Astrocyte (in vitro differentiated cells and primary cell): ENCODE measurements around the gene KIF11. TPM values are rescaled to one million over a fixed set of nuclear protein-coding genes. Genes with fewer than 3 reads are reported as not detected.

ENCODE experiments used
- DNase-seq: peaks from one replicate; pipeline ENCODE4 v3.0.0-alpha.2; 2010; ENCODE audit warnings: low read depth
- FAIRE-seq: peaks from 2 replicates; lab custom pipeline; 2011; peaks lifted over from hg19 to GRCh38; lab: Jason Lieb, UNC
- H2AFZ ChIP-seq: 2 replicates; pipeline ENCODE4 v1.6.0; 2012; ENCODE audit warnings: low read depth, low read length, inconsistent platforms
- H3K27ac ChIP-seq: 2 replicates; pipeline ENCODE4 v1.5.1; 2011; ENCODE audit warnings: low read depth, low read length, inconsistent platforms
- H3K27me3 ChIP-seq: 2 replicates; pipeline ENCODE4 v1.6.0; 2011; ENCODE audit warnings: low read length, inconsistent platforms; ENCODE audit not compliant: insufficient read depth
- H3K36me3 ChIP-seq: 2 replicates; pipeline ENCODE4 v1.5.1; 2011; ENCODE audit warnings: low read length, inconsistent platforms; ENCODE audit not compliant: insufficient read depth
- H3K4me1 ChIP-seq: 2 replicates; pipeline ENCODE4 v1.5.1; 2011; ENCODE audit warnings: low read length, inconsistent platforms; ENCODE audit not compliant: insufficient read depth
- H3K4me2 ChIP-seq: 2 replicates; pipeline ENCODE4 v1.6.0; 2012; ENCODE audit warnings: low read length, inconsistent platforms
- H3K4me3 ChIP-seq: 2 replicates; pipeline ENCODE4 v1.5.1; 2011; ENCODE audit warnings: low read depth, mild to moderate bottlenecking, low read length, inconsistent platforms; ENCODE audit not compliant: insufficient read depth
- H3K79me2 ChIP-seq: 2 replicates; pipeline ENCODE4 v1.6.0; 2012; ENCODE audit warnings: mild to moderate bottlenecking, low read length, inconsistent platforms; ENCODE audit not compliant: insufficient read depth
- H3K9ac ChIP-seq: 2 replicates; pipeline ENCODE4 v1.6.0; 2012; ENCODE audit warnings: mild to moderate bottlenecking, low read length, inconsistent platforms
- H3K9me3 ChIP-seq: 2 replicates; pipeline ENCODE4 v1.5.1; 2012; ENCODE audit warnings: low read depth, mild to moderate bottlenecking, low read length, inconsistent platforms; ENCODE audit not compliant: insufficient read depth
- H4K20me1 ChIP-seq: 2 replicates; pipeline ENCODE4 v1.6.0; 2012; ENCODE audit warnings: low read length, inconsistent platforms; ENCODE audit not compliant: insufficient read depth
- H3K27ac Mint-ChIP-seq: one replicate; pipeline ENCODE4 v1.8.0; 2021; ENCODE audit warnings: mild to moderate bottlenecking, mixed read lengths; ENCODE audit not compliant: unreplicated experiment
- H3K27me3 Mint-ChIP-seq: one replicate; pipeline ENCODE4 v1.8.0; 2021; ENCODE audit warnings: low read depth, mixed read lengths; ENCODE audit not compliant: unreplicated experiment
- H3K36me3 Mint-ChIP-seq: one replicate; pipeline ENCODE4 v1.8.0; 2021; ENCODE audit warnings: low read depth, mixed read lengths; ENCODE audit not compliant: unreplicated experiment
- H3K4me1 Mint-ChIP-seq: one replicate; pipeline ENCODE4 v1.8.0; 2021; ENCODE audit warnings: low read depth, mixed read lengths; ENCODE audit not compliant: unreplicated experiment
- H3K4me3 Mint-ChIP-seq: one replicate; pipeline ENCODE4 v1.8.0; 2021; ENCODE audit warnings: mild to moderate bottlenecking, moderate library complexity, mixed read lengths; ENCODE audit not compliant: unreplicated experiment
- H3K9me3 Mint-ChIP-seq: one replicate; pipeline ENCODE4 v1.8.0; 2021; ENCODE audit warnings: mild to moderate bottlenecking, mixed read lengths; ENCODE audit not compliant: unreplicated experiment
- EZH2 ChIP-seq: IDR thresholded peaks from 2 replicates; pipeline ENCODE4 v1.6.1; 2012; ENCODE audit warnings: mild to moderate bottlenecking, low read length, inconsistent platforms; ENCODE audit not compliant: insufficient read depth
- total RNA-seq: library from RNA; stranded (reverse); gene quantifications from 2 replicates; pipeline ENCODE4 v1.2.1, GENCODE V29; 2021
- TF ChIP-seq, protein P1 (sequence below): IDR thresholded peaks from 2 replicates; pipeline ENCODE4 v1.5.1; 2011; ENCODE audit warnings: low read depth, mild to moderate bottlenecking, inconsistent platforms, low read length, moderate library complexity; ENCODE audit not compliant: insufficient read depth

Gene KIF11
- total RNA-seq, 1 donor from 2014 or later, result 4.7 TPM

DNA sequence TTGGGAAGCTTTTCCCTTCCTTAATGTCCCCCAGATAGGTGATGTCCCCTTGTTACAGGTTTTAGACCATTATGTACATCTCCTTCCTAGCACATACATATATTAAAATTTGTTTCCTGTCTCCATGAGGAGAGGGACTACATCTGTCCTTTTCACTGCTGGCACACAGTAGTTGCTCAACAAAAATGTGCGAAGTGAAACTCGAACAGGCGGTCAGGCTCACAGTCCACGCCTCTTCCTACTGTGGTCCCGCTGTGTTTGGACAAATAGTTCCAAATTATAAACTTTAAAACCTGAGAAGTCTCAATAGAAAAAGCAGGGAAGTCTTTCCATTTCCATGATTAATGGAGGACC, 95.6 kb downstream of the KIF11 start:
- Histone ChIP-seq H3K9ac (peak overlapping the region; percentile 64), H3K36me3 (no peaks in the 10 kb centered on the region), H3K27me3 (peaks cover 31% of the 10 kb centered on the region), H3K79me2 (no peaks in the 10 kb centered on the region), H3K9me3 (no peaks in the 10 kb centered on the region), H4K20me1 (no peaks in the 10 kb centered on the region), H3K27ac (no peak overlapping the region), H3K4me2 (peak overlapping the region; percentile 87), H3K4me3 (peak overlapping the region; percentile 47), H3K4me1 (peaks cover 13% of the 10 kb centered on the region), H2AFZ (peak overlapping the region; percentile 85)
- Mint-ChIP-seq H3K27me3 (peaks cover 57% of the 10 kb centered on the region), H3K4me3 (peak overlapping the region; percentile 21), H3K27ac (no peak overlapping the region), H3K9me3 (peaks cover 39% of the 10 kb centered on the region), H3K4me1 (peaks cover 1% of the 10 kb centered on the region), H3K36me3 (peaks cover 4% of the 10 kb centered on the region)
- no peak for FAIRE-seq
- TF ChIP-seq EZH2, result no peak
- TF ChIP-seq, protein P1, sequence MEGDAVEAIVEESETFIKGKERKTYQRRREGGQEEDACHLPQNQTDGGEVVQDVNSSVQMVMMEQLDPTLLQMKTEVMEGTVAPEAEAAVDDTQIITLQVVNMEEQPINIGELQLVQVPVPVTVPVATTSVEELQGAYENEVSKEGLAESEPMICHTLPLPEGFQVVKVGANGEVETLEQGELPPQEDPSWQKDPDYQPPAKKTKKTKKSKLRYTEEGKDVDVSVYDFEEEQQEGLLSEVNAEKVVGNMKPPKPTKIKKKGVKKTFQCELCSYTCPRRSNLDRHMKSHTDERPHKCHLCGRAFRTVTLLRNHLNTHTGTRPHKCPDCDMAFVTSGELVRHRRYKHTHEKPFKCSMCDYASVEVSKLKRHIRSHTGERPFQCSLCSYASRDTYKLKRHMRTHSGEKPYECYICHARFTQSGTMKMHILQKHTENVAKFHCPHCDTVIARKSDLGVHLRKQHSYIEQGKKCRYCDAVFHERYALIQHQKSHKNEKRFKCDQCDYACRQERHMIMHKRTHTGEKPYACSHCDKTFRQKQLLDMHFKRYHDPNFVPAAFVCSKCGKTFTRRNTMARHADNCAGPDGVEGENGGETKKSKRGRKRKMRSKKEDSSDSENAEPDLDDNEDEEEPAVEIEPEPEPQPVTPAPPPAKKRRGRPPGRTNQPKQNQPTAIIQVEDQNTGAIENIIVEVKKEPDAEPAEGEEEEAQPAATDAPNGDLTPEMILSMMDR, result no peak
- no peak for DNase-seq

GRCh38 chr10:92688927-92689662, 96.2 kb downstream of the KIF11 start:
- H3K36me3 ChIP-seq, result no peaks in the 10 kb centered on the region
- peak overlapping the region; percentile 21 for H3K4me3 Mint-ChIP-seq
- peaks cover 34% of the 10 kb centered on the region for H3K27me3 ChIP-seq
- peak overlapping the region; percentile 47 for H3K4me3 ChIP-seq
- no peaks in the 10 kb centered on the region for H3K79me2 ChIP-seq
- peaks cover 62% of the 10 kb centered on the region for H3K27me3 Mint-ChIP-seq
- FAIRE-seq (no peak), DNase-seq (peak; percentile 36)
- peak overlapping the region; percentile 87 for H3K4me2 ChIP-seq
- H3K4me1 Mint-ChIP-seq, result peaks cover 1% of the 10 kb centered on the region
- H3K9me3 ChIP-seq, result no peaks in the 10 kb centered on the region
- H2AFZ ChIP-seq, result peak overlapping the region; percentile 85
- H3K36me3 Mint-ChIP-seq, result peaks cover 4% of the 10 kb centered on the region
- TF ChIP-seq EZH2, result peak; percentile 17
- TF ChIP-seq, protein P1, result no peak
- peaks cover 38% of the 10 kb centered on the region for H3K9me3 Mint-ChIP-seq
- no peak overlapping the region for H3K27ac ChIP-seq
- peaks cover 13% of the 10 kb centered on the region for H3K4me1 ChIP-seq
- no peaks in the 10 kb centered on the region for H4K20me1 ChIP-seq
- H3K27ac Mint-ChIP-seq, result no peak overlapping the region
- peak overlapping the region; percentile 64 for H3K9ac ChIP-seq

- H3K9ac ChIP-seq, result peak within 1 kb of the TSS; percentile 64
- TF ChIP-seq, protein P1, result no peak
- peak; percentile 51 for TF ChIP-seq EZH2
- no peaks in the 10 kb centered on the region for H3K79me2 ChIP-seq
- H4K20me1 ChIP-seq, result no peaks in the 10 kb centered on the region
- Mint-ChIP-seq H3K9me3 (peaks cover 35% of the 10 kb centered on the region), H3K4me3 (peak within 1 kb of the TSS; percentile 21), H3K36me3 (peaks cover 4% of the 10 kb centered on the region), H3K27ac (no peak within 1 kb of the TSS), H3K4me1 (peaks cover 1% of the 10 kb centered on the region), H3K27me3 (peaks cover 64% of the 10 kb centered on the region)
- no peaks in the 10 kb centered on the region for H3K36me3 ChIP-seq
- peak; percentile 58 for DNase-seq
- H3K4me1 ChIP-seq, result peaks cover 13% of the 10 kb centered on the region
- H3K4me3 ChIP-seq, result peak within 1 kb of the TSS; percentile 56
- H2AFZ ChIP-seq, result peak within 1 kb of the TSS; percentile 85
- H3K27me3 ChIP-seq, result peaks cover 39% of the 10 kb centered on the region
- peak within 1 kb of the TSS; percentile 87 for H3K4me2 ChIP-seq
- no peak for FAIRE-seq
- no peaks in the 10 kb centered on the region for H3K9me3 ChIP-seq
- no peak within 1 kb of the TSS for H3K27ac ChIP-seq
Observed at GRCh38 chr10:92689663-92690210, 96.8 kb downstream of the KIF11 start, which contains the start of gene HHEX. Gene HHEX (plus strand): TSS chr10:92689955. CDS start chr10:92689987, 32 bp downstream.
